ENCODE measurements around the gene ZNF470. TPM values are rescaled to one million over a fixed set of nuclear protein-coding genes. Genes with fewer than 3 reads are reported as not detected.
A peak's percentile ranks its signal among the peaks of the same experiment; 100 is the strongest.

ZNF470 gene
- 1 to 10 TPM; 4.8 to 5.8 (median 5.3) TPM for total RNA-seq
- 1 to 10 TPM in 1 of 3 donors, under 1 TPM in 2; 0.46 to 2.0 (median 0.60) TPM for polyA plus RNA-seq

GRCh38 chr19:56567274-56568120 is at the start of gene ZNF470:
Gene ZNF470 (plus strand): TSS chr19:56567468. CDS start chr19:56570312, 2,844 bp downstream.
- peaks cover 7 to 46% (median 25%) of the 10 kb centered on the region in 4 donors for H3K36me3 ChIP-seq
- H3K9me3 ChIP-seq = peaks cover 5 to 58% (median 39%) of the 10 kb centered on the region in 4 donors
- DNase-seq = peak; percentile 98
- H3K27me3 ChIP-seq = no peaks in the 10 kb centered on the region
- H3K4me3 ChIP-seq = peak within 1 kb of the TSS; percentile 82 to 93 (median 86)
- WGBS, 2 donors = 3 to 4% methylated on average over 66 of the region's 66 CpGs
- H3K27ac ChIP-seq = peak within 1 kb of the TSS; percentile 85 to 91 (median 86)
- TF ChIP-seq POLR2AphosphoS5 (IDR thresholded peaks at IDR 0.05) = peak; percentile 34 to 87 (median 80)
- no peak for TF ChIP-seq CTCF (IDR thresholded peaks at IDR 0.05)
- no peak for TF ChIP-seq EP300 (IDR thresholded peaks at IDR 0.05)
- TF ChIP-seq POLR2A (IDR thresholded peaks at IDR 0.05) = peak; percentile 37 to 51
- intact Hi-C loops (cut with DNase I) = loop anchor here (1.0 to 5.0 kb wide), 3 partner anchors 27 to 165 kb away; partner anchors contain the start of genes ZFP28, ZNF583 and ZNF71
- H3K4me1 ChIP-seq = peaks cover 0 to 16% (median 4%) of the 10 kb centered on the region in 4 donors

GRCh38 chr19:56525214-56525860 is 41.9 kb upstream of the ZNF470 start:
- DNase-seq = no peak
- H3K27me3 ChIP-seq = no peaks in the 10 kb centered on the region
- 85 to 95% methylated on average over 4 of the region's 4 CpGs for WGBS, 2 donors
- peaks cover 68 to 89% (median 74%) of the 10 kb centered on the region in 4 donors for H3K9me3 ChIP-seq
- intact Hi-C loops (cut with DNase I) = no loop called here
- no peak overlapping the region for H3K27ac ChIP-seq
- H3K4me1 ChIP-seq = no peaks in the 10 kb centered on the region
- peaks cover 5 to 49% (median 42%) of the 10 kb centered on the region in 4 donors for H3K36me3 ChIP-seq
- TF ChIP-seq POLR2AphosphoS5 (IDR thresholded peaks at IDR 0.05) = no peak
- TF ChIP-seq POLR2A (IDR thresholded peaks at IDR 0.05) = no peak
- no peak for TF ChIP-seq EP300 (IDR thresholded peaks at IDR 0.05)
- no peak for TF ChIP-seq CTCF (IDR thresholded peaks at IDR 0.05)
- no peak overlapping the region for H3K4me3 ChIP-seq

- intact Hi-C loops (cut with DNase I) = no loop called here
- peaks cover 3 to 35% (median 26%) of the 10 kb centered on the region in 4 donors for H3K9me3 ChIP-seq
These were observed 29.8 kb upstream of the ZNF470 start for GRCh38 chr19:56537442-56537841.

More at GRCh38 chr19:56537442-56537841, 29.8 kb upstream of the ZNF470 start:
- Histone ChIP-seq H3K4me3 (peak overlapping the region in 2 of 4 donors; percentile 82 to 85), H3K27me3 (no peaks in the 10 kb centered on the region), H3K27ac (no peak overlapping the region), H3K4me1 (peaks cover 0 to 22% (median 17%) of the 10 kb centered on the region in 4 donors), H3K36me3 (peaks cover 0 to 26% (median 5%) of the 10 kb centered on the region in 4 donors)
- no peak for DNase-seq
- TF ChIP-seq EP300 (IDR thresholded peaks at IDR 0.05) (no peak), POLR2AphosphoS5 (IDR thresholded peaks at IDR 0.05) (no peak), CTCF (IDR thresholded peaks at IDR 0.05) (no peak), POLR2A (IDR thresholded peaks at IDR 0.05) (no peak)
- WGBS, 2 donors = 94 to 95% methylated on average over 3 of the region's 3 CpGs
